GM21526 (cell line): ENCODE measurements around the gene ACVRL1.

ENCODE experiments used
- ATAC-seq: cut with Tn5 transposase; IDR thresholded peaks from one replicate; pipeline ENCODE4 v1.9.1; 2021; ENCODE audit warnings: moderate library complexity; ENCODE audit not compliant: unreplicated experiment, low FRiP score

ACVRL1 gene

DNA sequence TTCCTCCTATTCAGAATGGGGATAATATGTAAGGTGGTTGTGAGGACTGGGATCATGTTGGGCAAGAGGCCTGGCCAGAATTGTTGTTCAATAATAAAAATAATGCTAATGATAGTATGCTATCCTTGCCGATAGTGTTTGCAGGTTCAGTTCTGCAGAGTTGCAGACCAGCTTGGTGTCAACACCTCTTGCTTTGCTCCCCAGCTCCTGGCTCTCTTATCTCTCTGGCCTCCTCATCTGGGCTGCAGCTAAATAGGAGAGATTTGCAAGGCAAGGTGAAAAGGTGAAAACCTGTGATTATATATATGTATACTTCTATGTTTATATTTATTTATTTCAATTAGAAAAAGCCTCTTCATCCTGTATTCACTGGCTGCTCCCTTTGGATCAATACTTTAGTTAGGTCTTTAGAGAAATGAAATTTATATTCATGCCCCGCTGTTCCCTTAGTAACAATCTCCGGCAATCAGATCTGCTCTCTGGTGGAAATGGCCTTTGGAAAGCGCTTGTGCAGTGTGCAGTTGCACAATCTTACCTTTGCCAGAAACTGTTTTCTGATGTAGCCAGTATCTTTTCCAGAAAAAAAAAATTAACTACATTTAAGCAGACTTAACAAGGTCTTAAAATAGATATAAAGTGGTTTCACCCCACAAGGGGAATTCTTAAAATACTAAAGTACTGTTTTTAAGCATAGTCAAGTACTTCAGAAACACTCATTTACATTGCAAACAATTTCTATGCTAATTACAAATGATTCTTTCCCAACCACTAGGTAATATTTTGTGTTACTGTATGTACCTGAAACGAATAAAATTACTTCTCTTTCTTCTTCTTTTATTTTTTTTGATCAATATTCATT lies 25.1 kb downstream of the ACVRL1 start:
- ATAC-seq: no peak

GRCh38 chr12:51934080-51934479 lies 26.8 kb downstream of the ACVRL1 start:
- no peak for ATAC-seq

DNA sequence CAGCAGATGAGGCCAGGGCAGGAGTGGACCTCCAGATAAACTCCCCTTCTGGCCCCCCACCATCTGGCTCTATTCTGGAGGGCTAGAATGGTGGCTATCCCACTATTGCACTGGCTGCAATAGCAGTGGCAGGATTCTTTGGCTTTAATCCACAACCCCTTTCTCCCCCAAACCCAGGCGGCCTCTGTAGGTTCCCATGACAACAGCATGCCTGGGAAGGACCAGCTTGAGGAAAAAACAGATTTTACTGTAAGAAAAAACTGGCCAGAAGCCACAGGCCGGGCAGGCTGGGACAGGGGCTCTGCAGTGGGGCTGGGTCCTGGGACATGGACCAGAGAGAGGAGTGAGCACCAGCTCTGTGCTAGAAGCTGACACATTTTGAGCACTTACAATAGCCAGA lies 30.6 kb downstream of the ACVRL1 start:
- ATAC-seq: no peak

- ATAC-seq: no peak
These were observed 31.4 kb downstream of the ACVRL1 start for GRCh38 chr12:51938726-51939125.

DNA sequence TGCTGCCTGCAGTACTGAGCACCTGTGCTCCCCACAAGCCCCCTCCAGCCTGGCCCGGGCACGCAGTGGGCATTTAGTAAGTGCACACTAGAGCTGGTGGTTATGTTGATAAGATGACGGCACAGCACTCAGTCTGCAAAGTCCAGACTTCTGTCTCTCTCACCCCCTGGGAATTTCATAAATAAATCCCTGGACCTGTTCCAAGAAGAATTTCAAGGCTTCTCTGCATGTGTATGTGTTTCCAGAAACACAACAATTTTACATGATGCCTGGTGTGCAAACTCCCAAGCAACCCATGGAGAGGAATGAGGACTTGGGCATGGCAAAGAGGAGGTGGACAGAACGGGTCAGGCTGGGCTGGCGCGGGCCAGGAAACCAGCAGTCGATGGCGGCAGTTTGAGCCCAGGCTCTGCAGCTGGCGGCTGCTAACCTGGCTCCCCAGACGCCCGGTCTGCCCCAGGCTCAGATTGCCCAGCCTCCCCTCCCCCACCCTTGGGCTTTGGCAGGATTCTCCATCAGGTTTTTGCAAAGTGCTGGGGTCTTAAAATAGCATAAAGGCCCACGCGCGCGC lies 33.8 kb downstream of the ACVRL1 start:
- ATAC-seq: no peak

- no peak for ATAC-seq
These were observed 34.3 kb downstream of the ACVRL1 start for GRCh38 chr12:51941604-51942003.

- no peak for ATAC-seq
These were observed 34.8 kb downstream of the ACVRL1 start for GRCh38 chr12:51942056-51942455.

GRCh38 chr12:51942501-51943000 lies 35.2 kb downstream of the ACVRL1 start:
- no peak for ATAC-seq

DNA sequence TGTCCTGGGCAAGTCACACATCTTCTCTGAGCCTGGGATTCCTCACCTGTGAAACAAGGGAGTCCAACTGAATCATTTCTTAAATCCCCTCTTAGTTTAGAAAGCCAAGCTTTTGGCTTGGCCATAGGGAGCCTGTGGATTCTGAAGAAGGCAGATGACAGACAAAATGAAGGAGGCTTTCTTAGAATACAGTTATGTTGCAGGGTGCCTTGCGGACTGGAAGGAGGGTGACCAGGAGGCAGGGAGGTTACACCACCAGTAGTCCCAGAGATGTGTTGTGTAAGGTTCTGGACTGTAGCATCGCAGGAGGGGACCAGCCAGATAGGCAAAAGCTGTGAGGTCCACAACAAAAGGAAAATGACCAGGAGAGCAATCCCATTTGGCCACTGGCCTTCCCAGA lies 36.0 kb downstream of the ACVRL1 start:
- no peak for ATAC-seq

DNA sequence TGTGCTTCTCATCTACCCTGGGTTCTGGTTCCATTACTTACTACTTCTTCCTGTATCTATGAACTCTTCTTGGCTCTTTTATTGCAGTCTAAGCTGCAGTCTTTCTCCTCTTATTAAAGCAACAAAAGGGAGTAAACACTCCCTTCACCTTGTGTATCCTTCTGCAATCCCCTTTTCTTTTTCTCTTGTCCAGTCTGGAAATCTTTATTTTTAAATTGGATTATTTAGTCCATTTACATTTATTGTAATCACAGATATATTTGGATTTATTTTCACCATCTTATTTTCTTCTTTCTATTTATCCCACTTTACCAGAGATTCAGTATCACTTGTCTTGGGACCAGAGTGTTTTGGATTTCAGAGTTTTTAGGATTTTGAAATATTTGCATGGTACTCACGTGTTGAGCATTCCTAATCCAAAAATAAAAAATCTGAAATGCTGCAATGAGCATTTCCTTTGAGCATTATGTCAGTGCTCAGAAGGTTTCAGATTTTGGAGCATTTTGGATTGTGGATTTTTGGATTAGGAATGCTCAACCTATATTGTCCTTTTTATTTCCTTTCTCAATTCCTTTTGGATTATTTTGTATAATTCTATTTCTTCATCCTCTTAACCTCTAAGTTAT lies 37.4 kb downstream of the ACVRL1 start:
- ATAC-seq: no peak

DNA sequence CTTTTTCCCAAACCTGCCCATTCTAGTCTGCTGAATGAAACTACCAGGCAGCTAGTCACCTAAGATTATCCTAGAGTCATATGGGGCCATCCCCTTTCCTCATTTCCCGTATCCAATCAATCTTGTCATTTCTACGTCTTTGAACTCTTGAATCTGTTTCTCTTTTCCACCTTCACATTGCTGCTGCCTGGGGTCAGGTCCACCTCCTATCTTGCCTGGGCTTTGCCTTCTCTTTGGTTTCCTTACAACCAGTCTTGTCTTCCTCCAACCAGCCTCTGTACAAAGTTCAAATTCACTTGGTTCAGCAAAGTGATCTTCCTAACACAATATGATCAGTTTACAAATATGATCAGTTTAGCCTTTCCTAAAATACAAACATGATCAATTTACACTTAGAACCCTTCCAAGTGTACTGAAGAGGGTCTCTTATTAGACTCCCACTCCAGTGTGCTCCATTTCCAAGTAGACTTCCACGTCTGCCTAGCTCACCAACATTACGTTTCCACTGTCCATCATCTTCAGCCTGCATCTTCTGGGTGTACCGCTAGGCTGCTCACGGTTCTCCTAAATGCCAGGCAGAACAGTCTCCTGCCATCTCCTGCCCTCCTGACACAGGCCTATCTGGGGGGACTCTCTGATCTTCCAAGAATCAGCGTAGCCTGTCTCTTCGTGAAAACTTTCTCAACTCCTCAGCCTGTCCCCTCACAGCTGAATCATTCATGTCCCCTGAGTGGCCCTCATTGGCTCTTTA lies 40.1 kb downstream of the ACVRL1 start:
- no peak for ATAC-seq

- no peak for ATAC-seq
These were observed 40.8 kb downstream of the ACVRL1 start for GRCh38 chr12:51948066-51948465.

DNA sequence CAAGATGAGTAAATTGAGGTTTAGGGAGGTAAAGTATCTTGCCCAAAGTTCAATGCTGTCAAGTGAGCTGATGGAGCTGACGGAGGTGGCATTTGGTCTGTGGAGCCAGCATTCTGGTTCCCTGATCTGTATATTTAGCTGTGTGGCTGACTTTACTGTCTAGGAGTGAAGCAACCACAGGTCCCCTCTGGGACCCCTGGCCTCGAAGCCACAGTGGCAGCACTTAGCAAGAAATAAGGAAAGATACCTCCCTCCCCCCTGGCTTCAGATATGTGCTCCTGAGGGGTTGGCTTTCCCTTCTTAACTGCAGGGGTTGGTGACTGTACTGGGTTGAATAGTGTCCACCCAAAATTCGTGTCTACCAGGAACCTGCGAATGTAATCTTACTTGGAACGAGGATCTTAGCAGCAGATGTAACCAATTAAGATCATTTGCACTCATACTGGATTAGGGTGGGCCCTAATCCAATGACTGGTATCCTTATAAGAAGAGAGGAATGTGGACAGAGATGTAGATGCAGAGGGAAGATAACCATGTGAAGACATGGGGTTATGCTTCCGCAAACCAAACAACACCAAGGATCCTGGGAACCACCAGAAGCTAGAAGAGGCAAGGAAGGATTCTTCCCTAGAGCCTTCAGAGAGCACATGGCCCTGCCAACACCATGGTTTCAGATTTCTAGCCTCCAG lies 42.2 kb downstream of the ACVRL1 start:
- ATAC-seq: no peak

- no peak for ATAC-seq
These were observed 43.4 kb downstream of the ACVRL1 start for GRCh38 chr12:51950682-51951198.

DNA sequence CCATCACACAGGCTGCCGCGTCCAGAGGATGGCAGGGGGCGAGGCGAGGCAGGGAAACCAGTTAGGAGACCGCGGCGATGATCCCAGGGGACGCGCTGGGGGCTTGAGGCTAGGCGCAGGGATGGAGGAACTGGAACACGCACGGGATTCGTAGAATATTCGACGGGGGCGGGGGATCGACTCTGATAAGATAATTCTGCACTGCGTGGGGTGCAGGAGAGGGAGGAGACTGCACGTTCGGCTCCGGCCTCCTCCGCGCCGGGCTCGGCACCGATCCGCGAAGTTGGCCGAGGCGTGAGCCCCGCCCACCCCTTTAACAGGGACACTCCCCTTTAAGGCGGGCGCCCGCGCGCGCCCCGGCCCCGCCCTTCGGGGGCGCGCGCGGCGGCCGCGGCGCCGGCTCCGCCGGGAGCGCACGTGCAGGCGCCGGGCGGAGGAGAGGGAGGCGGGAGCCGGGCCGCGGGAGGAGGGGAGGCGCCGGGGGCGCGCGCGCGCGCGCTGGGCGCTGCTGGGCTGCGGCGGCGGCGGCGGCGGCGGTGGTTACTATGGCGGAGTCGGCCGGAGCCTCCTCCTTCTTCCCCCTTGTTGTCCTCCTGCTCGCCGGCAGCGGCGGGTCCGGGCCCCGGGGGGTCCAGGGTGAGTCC lies 44.0 kb downstream of the ACVRL1 start, which contains the start of gene ACVR1B:
ACVR1B (plus strand) TSS at position 501 of the 644 bp plus-strand sequence; CDS start at position 546, 45 bp downstream.
- ATAC-seq: peak; percentile 75

DNA sequence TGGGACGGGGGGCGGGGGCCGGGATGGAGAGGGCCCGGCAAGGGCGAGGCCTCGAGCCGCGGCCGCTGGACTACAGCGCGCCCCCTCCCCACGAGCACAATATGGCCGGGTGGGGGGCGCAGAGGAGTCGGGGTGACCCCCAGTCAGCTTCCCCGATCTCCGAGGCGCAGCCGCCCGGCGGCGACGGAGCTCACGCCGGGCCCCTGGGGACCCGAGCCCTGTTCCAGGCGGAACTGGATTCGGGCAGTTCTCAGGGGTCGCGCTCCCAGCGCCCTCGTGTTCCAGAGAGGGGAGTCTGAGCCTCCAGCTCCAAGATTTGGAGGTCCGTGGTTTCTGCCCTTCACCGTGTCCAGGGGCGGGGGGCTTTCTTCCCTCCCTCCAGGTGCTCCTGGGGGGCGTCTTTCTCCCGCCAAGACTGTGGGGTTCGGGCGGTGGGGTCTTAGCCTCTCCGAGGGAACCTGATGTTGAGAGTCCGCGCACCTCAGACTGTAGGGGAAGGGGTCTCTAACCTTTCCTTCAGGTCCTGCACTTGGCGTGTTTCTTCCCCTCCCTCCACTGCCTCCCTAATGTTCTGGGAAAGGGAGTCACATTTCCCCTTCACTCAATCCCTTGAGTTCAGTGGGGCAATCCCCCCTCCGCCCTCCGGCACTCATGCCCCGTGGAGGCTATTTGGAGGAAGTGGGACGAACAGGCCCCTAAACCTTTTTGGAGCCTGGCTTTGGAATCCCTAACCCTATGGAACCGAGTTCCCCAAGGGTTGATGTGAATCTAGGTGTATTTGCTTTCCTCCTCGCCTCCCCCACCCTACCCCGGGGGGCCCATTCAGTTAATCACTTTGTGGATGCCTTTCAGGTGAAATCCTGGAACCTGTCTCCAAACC lies 44.8 kb downstream of the ACVRL1 start:
- ATAC-seq: peak; percentile 16

- no peak for ATAC-seq
These were observed 45.8 kb downstream of the ACVRL1 start for GRCh38 chr12:51953089-51953488.

- no peak for ATAC-seq
These were observed 46.6 kb downstream of the ACVRL1 start for GRCh38 chr12:51953864-51954263.
